GM18951 (cell line): ENCODE results near the gene DOCK3.
"Not testable (repeated sequence)": the region's sequence is repeated elsewhere in the genome, so short reads cannot be mapped to it uniquely, and the experiment has no call there.

Source experiments
- POLR2A ChIP-seq: IDR thresholded peaks from 4 replicates; pipeline ENCODE4 v1.6.1; 2011; ENCODE audit warnings: mild to moderate bottlenecking; ENCODE audit not compliant: insufficient read length, insufficient read depth; ENCODE audit errors: extremely low read depth
- in situ Hi-C: fragments of 300-500 bp; cut with MboI; formaldehyde crosslinking; loops from one replicate; pipeline ENCODE4 v1.12.0; 2022; ENCODE audit warnings: low sequenced_read_pairs, mixed read lengths, inconsistent platforms; ENCODE audit not compliant: unreplicated experiment

Gene DOCK3

DNA sequence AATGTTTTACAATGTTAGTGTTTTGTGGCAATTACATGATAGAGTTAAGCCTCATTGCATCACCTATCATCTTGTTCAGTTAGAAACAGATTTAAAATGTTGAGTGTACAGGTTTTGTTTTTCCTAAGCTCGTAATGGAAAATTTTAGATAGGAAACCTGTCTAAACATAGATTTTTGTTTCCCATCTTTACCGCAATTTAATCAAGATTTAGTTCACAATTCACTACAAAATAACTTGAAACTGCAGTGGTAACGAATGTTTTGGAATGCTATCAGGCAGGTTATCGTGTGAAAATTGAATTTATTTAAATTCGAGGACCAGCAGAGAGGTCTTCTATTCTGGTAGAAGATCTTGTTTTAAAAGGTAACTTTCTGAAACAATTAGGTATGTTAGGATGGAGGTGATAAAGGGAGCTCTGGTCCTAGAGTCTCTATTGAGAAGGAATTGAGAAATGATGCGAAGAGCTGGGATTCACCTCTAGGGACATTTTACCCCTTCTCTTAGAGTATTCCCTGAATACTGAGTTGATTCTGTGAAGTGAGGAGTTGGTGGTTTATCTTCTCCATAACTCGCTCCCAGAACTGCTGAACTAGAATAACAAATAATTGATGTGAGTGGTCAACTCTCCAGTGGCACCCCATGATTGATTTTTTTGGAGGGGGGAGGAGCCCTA lies 1.4 kb downstream of the DOCK3 start:
- no peak for TF ChIP-seq POLR2A

GRCh38 chr3:50687127-50687751 lies 12.5 kb downstream of the DOCK3 start:
- TF ChIP-seq POLR2A, result no peak
- in situ Hi-C loops, result no loop called here

More for the DNA sequence above, 1.4 kb downstream of the DOCK3 start:
- in situ Hi-C loops, result no loop called here

GRCh38 chr3:50687916-50688315 lies 13.2 kb downstream of the DOCK3 start:
- in situ Hi-C loops, result no loop called here
- no peak for TF ChIP-seq POLR2A

DNA sequence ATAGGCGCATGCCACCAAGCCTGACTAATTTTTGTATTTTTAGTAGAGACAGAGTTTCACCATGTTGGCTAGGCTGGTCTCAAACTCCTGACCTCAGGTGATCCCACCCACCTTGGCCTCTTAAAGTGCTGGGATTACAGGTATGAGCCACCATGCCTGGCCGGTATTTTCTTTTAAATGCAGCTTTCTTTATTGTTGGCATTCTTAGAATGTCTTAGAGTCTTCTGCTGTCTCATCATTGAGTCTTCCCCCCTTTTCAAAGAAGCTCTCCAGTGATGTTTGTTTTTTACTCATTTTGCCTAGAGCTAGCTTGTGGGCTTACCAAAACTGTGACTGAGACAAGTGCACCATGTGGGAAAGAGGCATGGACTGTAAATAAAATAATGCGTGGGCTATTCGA lies 13.9 kb downstream of the DOCK3 start:
- in situ Hi-C loops, result not testable (repeated sequence)

- no peak for TF ChIP-seq POLR2A
- in situ Hi-C loops, result no loop called here
These were observed 14.8 kb downstream of the DOCK3 start for GRCh38 chr3:50689558-50689957.

DNA sequence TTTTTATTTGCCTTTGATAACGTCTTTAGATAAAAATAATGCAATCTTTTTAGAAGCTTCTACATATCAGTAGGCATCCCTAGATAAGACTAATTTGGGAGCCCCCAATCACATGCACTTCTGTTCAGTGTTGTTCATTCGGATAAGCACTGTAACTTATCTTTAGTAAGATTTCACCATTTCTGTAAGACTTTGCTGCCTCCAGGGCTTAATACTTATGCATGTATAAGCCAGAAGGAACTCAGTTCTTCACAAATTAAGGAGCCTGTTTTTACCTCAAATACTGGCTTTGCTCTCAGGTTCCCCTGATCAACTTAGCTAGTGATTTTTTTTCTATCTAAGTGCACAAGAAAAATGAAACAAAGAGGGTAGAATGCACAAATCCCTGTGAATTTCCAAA lies 20.3 kb downstream of the DOCK3 start:
- in situ Hi-C loops, result no loop called here
- no peak for TF ChIP-seq POLR2A

DNA sequence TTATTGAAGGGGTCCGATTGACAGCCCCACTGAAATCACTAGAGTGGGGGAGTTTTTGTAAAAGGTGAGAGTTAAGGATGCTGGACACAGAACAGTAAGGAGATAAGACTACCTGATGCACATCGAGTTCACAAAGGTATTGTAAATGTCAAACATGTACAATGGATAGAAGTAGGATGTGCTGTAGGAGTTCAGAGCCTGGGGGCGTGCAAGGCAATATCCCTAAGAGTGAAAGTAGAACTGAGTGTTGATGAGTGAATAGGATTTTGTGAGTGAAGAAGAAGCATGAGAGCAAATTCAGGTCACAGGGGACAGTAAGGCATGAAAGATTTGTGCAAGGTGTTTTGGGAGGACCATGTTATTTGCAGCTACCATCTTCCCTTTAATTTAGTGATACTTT lies 21.5 kb downstream of the DOCK3 start:
- no peak for TF ChIP-seq POLR2A
- in situ Hi-C loops, result no loop called here

- no peak for TF ChIP-seq POLR2A
- in situ Hi-C loops, result no loop called here
These were observed 23.5 kb downstream of the DOCK3 start for GRCh38 chr3:50698269-50698668.

- in situ Hi-C loops, result no loop called here
- no peak for TF ChIP-seq POLR2A
These were observed 33.9 kb downstream of the DOCK3 start for GRCh38 chr3:50708620-50709019.

GRCh38 chr3:50714946-50715345 lies 40.2 kb downstream of the DOCK3 start:
- TF ChIP-seq POLR2A, result no peak
- in situ Hi-C loops, result no loop called here

DNA sequence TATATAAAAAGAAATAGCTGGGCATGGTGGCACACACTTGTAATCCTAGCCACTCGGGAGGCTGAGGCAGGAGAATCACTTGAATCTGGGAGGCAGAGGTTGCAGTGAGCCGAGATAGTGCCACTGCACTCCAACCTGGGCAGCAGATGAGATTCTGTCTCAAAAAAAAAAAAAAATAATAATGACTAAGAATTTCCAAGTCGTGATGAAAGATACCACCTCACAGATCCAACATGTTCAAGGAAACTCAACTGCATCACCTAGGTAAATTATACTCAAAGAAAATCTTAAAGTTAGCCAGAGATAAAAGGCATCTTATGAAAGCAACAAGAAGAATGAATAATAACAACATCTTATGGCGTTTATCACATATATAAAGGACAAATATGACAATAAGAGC lies 50.1 kb downstream of the DOCK3 start:
- no peak for TF ChIP-seq POLR2A
- in situ Hi-C loops, result no loop called here

DNA sequence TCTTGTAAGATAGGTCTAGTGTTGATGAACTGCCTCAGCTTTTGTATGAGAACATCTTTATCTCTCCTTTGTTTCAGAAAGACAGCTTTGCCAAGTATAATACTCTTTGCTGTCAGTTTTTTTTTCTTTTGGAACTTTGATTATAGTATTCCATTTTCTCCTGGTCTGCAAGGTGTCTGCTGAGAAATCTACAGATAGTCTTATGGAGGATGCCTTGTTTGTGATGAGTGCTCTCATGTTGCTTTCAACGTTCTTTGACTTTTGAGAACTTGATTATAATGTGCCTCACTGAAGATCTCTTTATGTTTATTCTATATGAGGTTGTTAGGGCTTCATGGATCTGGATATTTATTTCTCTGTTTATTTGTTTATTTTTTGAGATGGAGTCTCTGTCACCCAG lies 60.3 kb downstream of the DOCK3 start:
- in situ Hi-C loops, result no loop called here
- no peak for TF ChIP-seq POLR2A

GRCh38 chr3:50737193-50737905 lies 62.6 kb downstream of the DOCK3 start:
- in situ Hi-C loops, result no loop called here
- TF ChIP-seq POLR2A, result no peak
